Activated CD4-positive, alpha-beta T cell treated with anti-CD3 and anti-CD28 coated beads, Interleukin-2, amount 50 U/mL, for 1 hour (primary cell): ENCODE data around the gene LRRC74B.
"Not testable (repeated sequence)": the region's sequence is repeated elsewhere in the genome, so short reads cannot be mapped to it uniquely, and the experiment has no call there.

Experiments used
- DNase-seq: peaks from one replicate; pipeline ENCODE4 v3.0.0-alpha.2; 2020

Gene LRRC74B

GRCh38 chr22:21055880-21056319 is 10.2 kb downstream of the LRRC74B start:
- DNase-seq: no peak

DNA sequence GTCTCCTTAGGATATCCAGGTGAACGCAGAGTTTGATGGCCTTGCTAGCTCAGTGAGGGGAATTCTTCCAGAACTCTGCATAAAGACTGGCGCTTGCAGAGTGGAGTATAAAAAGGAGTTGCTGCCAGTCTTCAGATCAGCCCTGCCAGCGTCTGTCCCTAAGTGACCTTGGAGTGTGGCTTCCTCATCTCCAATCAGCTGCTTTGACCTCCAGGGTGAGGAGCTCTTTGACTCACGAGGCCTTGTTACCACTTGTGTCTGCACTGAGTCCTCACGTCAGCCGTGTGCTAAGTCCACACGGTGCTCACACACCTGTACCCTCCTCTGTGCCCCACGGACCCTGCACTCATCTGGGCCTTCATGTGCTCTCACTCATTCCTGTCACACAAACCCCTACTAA is 14.6 kb downstream of the LRRC74B start:
- not testable (repeated sequence) for DNase-seq

DNA sequence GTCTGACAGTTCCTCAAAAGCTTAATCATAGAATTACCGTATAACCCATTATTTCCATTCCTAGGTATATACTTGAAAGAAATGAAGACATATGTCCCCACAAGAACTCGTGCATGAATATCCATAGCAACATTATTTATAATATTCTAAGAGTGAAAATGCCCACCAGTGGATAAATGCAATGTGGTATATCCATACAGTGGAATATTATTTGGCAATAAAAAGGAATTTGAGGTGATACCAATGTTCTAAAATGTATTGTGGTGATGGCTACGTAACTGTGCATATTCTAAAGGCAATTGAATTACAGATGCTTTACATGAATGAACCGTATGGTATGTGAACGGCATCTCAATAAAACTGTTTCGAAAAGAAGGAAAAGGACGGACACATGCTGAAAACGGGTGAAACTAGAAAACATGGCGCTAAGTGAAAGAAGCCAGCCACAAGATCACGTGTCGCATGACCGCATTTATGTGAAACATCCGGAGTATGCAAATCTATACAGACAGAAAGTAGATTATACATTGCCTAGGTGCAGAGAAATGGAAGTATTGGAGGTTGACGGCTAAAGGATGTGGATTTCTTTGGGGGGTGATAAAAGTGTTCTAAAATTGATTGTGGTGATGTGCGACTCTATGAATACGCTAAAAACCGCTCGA is 16.0 kb downstream of the LRRC74B start:
- not testable (repeated sequence) for DNase-seq

- DNase-seq: not testable (repeated sequence)
Observed at GRCh38 chr22:21064425-21064824, 18.7 kb downstream of the LRRC74B start.

DNA sequence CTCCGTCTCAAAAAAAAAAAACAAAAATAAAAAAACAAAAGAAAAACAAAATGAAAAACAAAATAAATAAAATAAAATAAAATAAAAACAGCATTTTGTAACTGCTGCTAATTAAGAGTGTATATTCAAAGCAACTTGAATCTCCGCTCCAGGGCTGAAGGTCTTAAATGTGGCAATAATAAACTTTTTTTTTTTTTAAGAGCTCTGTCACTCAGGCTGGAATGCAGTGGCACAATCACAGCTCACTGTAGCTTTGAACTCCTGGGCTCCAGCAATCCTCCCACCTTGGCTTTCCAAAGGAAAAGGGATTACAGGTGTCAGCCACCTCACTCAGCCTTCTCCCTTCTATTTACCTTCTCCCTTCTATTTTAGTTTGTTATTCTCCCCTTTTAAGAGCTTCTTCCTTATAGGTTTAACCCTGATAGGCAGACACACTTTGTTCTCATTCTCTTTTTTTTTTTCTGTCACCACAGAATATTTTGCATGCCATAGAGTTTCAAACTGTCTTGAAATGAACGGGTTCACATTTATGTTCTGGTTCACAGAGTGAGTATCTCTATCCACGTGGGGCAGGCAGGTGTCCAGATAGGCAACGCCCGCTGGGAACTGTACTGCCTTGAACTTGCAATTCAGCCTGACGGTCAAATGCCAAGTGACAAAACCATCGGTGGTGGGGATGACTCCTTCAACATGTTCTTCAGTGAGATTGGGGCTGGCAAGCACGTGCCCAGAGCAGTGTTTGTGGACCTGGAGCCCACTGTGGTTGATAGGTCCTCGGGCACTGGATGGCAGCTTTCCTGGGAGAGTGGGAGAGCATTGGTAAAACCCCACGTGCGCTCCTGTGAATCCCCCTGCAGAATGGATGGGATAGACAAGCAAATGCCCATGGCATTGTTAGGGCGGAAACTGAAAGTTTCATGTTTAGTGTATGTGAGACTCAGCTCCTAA is 19.4 kb downstream of the LRRC74B start:
- DNase-seq: no peak

- DNase-seq: no peak
Observed at GRCh38 chr22:21067075-21067900, 21.5 kb downstream of the LRRC74B start.

- no peak for DNase-seq
Observed at GRCh38 chr22:21067901-21068680, 22.3 kb downstream of the LRRC74B start.

GRCh38 chr22:21068681-21069276 is 23.0 kb downstream of the LRRC74B start:
- DNase-seq: no peak

GRCh38 chr22:21069375-21069774 is 23.6 kb downstream of the LRRC74B start:
- DNase-seq: no peak

- DNase-seq: no peak
Observed at GRCh38 chr22:21070690-21071615, 25.2 kb downstream of the LRRC74B start.

DNA sequence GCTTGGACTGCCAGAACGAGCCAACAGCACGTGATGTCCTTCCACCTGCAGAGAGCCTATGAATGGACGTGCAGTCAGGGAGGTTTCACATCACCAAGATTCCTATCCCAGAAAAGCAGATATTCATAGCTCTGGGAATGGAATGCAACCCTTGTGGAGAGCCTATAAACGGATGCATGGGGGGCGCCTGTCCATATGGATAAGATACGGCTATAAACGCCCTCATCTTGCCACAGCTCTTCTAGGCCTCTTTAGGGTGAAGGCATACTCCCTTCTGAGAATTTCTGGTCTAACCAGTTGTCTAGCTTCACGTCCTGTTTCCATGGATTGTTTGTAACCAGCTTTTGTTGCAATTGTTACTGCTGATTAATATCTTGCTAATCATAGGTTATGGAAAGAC is 26.1 kb downstream of the LRRC74B start:
- DNase-seq: not testable (repeated sequence)

GRCh38 chr22:21073023-21073422 is 27.3 kb downstream of the LRRC74B start:
- no peak for DNase-seq

GRCh38 chr22:21073482-21073881 is 27.7 kb downstream of the LRRC74B start:
- DNase-seq: no peak

GRCh38 chr22:21074102-21074715 is 28.5 kb downstream of the LRRC74B start:
- DNase-seq: no peak

DNA sequence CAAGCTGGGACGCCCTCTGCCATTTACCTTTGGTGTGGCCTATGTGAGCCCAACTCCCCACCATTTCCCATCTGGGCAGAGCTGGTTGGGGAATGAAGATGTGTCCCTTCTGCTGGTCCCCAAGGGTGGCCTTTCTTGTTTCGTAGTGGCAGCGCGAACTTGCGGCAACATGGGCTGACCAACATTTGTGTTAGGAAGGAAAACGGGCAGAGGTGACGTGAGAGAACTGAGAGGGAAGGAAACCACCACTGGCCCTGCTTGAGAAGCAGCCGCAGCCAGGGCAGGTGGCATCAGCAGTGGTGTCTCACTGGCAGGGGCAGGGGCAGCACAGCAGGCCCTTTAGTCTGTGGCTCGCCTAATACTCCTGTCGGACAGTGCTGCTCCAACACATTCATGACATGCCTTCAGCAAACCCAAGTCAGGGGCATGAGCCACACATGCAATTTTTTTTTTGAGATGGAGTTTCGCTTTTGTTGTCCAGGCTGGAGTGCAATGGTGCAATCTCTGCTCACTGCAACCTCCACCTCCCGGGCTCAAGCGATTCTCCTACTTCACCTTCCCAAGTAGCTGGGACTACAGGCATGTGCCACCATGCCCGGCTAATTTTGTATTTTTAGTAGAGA is 29.9 kb downstream of the LRRC74B start:
- no peak for DNase-seq

GRCh38 chr22:21076912-21077625 is 31.3 kb downstream of the LRRC74B start:
- no peak for DNase-seq

DNA sequence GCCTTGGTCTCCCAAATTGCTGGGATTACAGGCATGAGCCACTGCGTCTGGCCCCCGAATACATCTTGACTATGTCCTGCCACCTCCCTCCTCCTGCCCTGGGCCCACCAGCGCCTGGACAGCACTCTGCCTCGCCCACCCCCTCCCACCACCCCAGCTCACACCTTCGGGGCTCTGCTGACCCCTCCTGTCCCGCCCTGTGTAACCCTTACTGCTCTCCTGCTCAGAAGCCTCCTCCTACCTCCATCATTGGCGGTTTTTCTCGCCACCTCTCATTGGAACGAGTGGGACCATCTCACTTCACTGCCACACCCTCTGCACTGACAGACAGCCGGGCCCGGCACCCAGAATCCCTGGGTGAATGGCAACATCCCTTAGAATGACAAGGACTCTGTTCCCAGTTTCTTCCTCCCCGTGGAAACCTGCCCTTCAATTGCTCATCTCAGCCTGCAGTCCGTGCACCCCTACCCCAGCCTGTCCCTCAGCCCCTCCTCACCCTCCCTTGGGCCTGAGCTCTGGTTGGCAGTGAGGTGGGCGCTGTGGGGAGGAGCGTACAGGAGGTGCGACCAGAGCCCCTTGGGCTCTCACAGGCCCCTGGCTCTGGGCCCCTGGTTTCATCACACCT is 32.2 kb downstream of the LRRC74B start:
- no peak for DNase-seq

GRCh38 chr22:21078916-21079315 is 33.2 kb downstream of the LRRC74B start:
- no peak for DNase-seq

GRCh38 chr22:21079493-21079892 is 33.7 kb downstream of the LRRC74B start:
- DNase-seq: no peak
